GM23338 (cell line): ENCODE data around the gene KLHL40. TPM values are rescaled to one million over a fixed set of nuclear protein-coding genes. Genes with fewer than 3 reads are reported as not detected.

Experiments
- ATAC-seq: fragments of 200-7000 bp; cut with Tn5 transposase; 3 replicates; pipeline ENCODE4 v1.9.1; 2020
- DNase-seq: peaks from one replicate; pipeline ENCODE4 v3.0.0-alpha.2; 2015; ENCODE audit warnings: low spot score
- H2AFZ ChIP-seq: fragments of 200-600 bp; sonication (generic); 2 replicates; pipeline ENCODE4 v1.8.0; 2016; ENCODE audit warnings: antibody characterized with exemption, mild to moderate bottlenecking, moderate library complexity
- H3F3A ChIP-seq: fragments of 200-600 bp; sonication (generic); replicated peaks from 2 replicates; pipeline ENCODE4 v1.8.0; 2017; ENCODE audit warnings: antibody characterized with exemption, mixed run types, low read depth
- H3K27ac ChIP-seq: fragments of 200-600 bp; sonication (generic); 2 replicates; pipeline ENCODE4 v1.6.1; 2016; ENCODE audit warnings: low read depth
- H3K27me3 ChIP-seq: fragments of 200-600 bp; sonication (generic); 2 replicates; pipeline ENCODE4 v1.8.0; 2016; ENCODE audit warnings: mild to moderate bottlenecking, mixed run types, moderate library complexity; ENCODE audit not compliant: insufficient read depth
- H3K36me3 ChIP-seq: fragments of 200-600 bp; sonication (generic); 2 replicates; pipeline ENCODE4 v1.8.0; 2016; ENCODE audit warnings: mild to moderate bottlenecking; ENCODE audit not compliant: insufficient read depth
- H3K4me1 ChIP-seq: fragments of 200-600 bp; sonication (generic); 2 replicates; pipeline ENCODE4 v1.8.0; 2016; ENCODE audit warnings: mild to moderate bottlenecking, moderate library complexity; ENCODE audit not compliant: insufficient read depth
- H3K4me2 ChIP-seq: fragments of 200-600 bp; sonication (generic); 2 replicates; pipeline ENCODE4 v1.7.1; 2017; ENCODE audit warnings: mixed run types
- H3K4me3 ChIP-seq: fragments of 200-600 bp; sonication (generic); 2 replicates; pipeline ENCODE4 v1.6.1; 2016; ENCODE audit warnings: mixed run types
- H3K79me2 ChIP-seq: fragments of 200-600 bp; sonication (generic); replicated peaks from 2 replicates; pipeline ENCODE4 v1.8.0; 2017; ENCODE audit warnings: mild to moderate bottlenecking; ENCODE audit not compliant: insufficient read depth
- H3K9me2 ChIP-seq: fragments of 200-600 bp; sonication (generic); 2 replicates; pipeline ENCODE4 v1.8.0; 2017; ENCODE audit not compliant: insufficient read depth
- H4K20me1 ChIP-seq: fragments of 200-600 bp; sonication (generic); replicated peaks from 2 replicates; pipeline ENCODE4 v1.8.0; 2017; ENCODE audit warnings: mild to moderate bottlenecking; ENCODE audit not compliant: insufficient read depth
- H3K27ac Mint-ChIP-seq: 2 replicates; pipeline ENCODE4 v1.8.0; 2020; ENCODE audit warnings: inconsistent platforms, mild to moderate bottlenecking, moderate library complexity, mixed read lengths
- H3K27me3 Mint-ChIP-seq: 3 replicates; pipeline ENCODE4 v1.8.0; 2022; ENCODE audit warnings: low read depth, mild to moderate bottlenecking, moderate library complexity, mixed read lengths, inconsistent platforms; ENCODE audit not compliant: insufficient read depth, poor library complexity
- H3K36me3 Mint-ChIP-seq: 3 replicates; pipeline ENCODE4 v1.8.0; 2021; ENCODE audit warnings: low read depth, mild to moderate bottlenecking, inconsistent platforms, moderate library complexity, mixed read lengths
- H3K4me1 Mint-ChIP-seq: 3 replicates; pipeline ENCODE4 v1.8.0; 2020; ENCODE audit warnings: mild to moderate bottlenecking, inconsistent platforms, mixed read lengths
- H3K4me3 Mint-ChIP-seq: 3 replicates; pipeline ENCODE4 v1.8.0; 2021; ENCODE audit warnings: moderate library complexity, mild to moderate bottlenecking, inconsistent platforms, mixed read lengths
- H3K9me3 Mint-ChIP-seq: 3 replicates; pipeline ENCODE4 v1.8.0; 2020; ENCODE audit warnings: moderate library complexity, mild to moderate bottlenecking, inconsistent platforms, mixed read lengths
- CREB1 ChIP-seq: fragments of 250-450 bp; sonication (Bioruptor Pico); IDR thresholded peaks from 2 replicates; pipeline ENCODE4 v1.5.0; 2020; ENCODE audit warnings: low read depth, mild to moderate bottlenecking, moderate library complexity
- CTCF ChIP-seq, 2 experiments: fragments of 200-600 bp in 1 of 2; sonication (generic) in 1 of 2; conservative IDR thresholded peaks; 2 replicates each; pipeline versions ENCODE4 v1.5.1 to v1.6.1; 2016 to 2017; ENCODE audit warnings: antibody characterized with exemption in 2 of 2, low read depth in 2 of 2, mild to moderate bottlenecking in 2 of 2, moderate library complexity in 1 of 2
- EZH2 ChIP-seq: fragments of 200-600 bp; sonication (generic); IDR thresholded peaks from one replicate; pipeline ENCODE4 v1.8.0; 2017; ENCODE audit warnings: antibody characterized with exemption, mild to moderate bottlenecking, low read depth; ENCODE audit not compliant: unreplicated experiment
- EZH2phosphoT487 ChIP-seq: fragments of 200-600 bp; sonication (generic); IDR thresholded peaks from one replicate; pipeline ENCODE4 v1.8.1; 2018; ENCODE audit warnings: antibody characterized with exemption; ENCODE audit not compliant: unreplicated experiment
- NANOG ChIP-seq: IDR thresholded peaks from 2 replicates; pipeline ENCODE4 v1.6.1; 2016; ENCODE audit warnings: antibody characterized with exemption, borderline replicate concordance
- POLR2AphosphoS5 ChIP-seq: IDR thresholded peaks from 2 replicates; pipeline ENCODE4 v1.6.1; 2016; ENCODE audit warnings: antibody characterized with exemption, low read depth
- REST ChIP-seq: IDR thresholded peaks from one replicate; pipeline ENCODE4 v1.6.1; 2018; ENCODE audit warnings: antibody characterized with exemption; ENCODE audit not compliant: unreplicated experiment
- STAT1 ChIP-seq: IDR thresholded peaks from one replicate; pipeline ENCODE4 v1.6.1; 2016; ENCODE audit warnings: antibody characterized with exemption; ENCODE audit not compliant: unreplicated experiment
- ZNF114 ChIP-seq: fragments of 250-450 bp; sonication (Bioruptor Pico); IDR thresholded peaks from 2 replicates; pipeline ENCODE4 v1.5.0; 2020; ENCODE audit warnings: mild to moderate bottlenecking, moderate library complexity
- ZNF331 ChIP-seq: fragments of 250-450 bp; sonication (Bioruptor Pico); IDR thresholded peaks from 2 replicates; pipeline ENCODE4 v1.5.0; 2020; ENCODE audit warnings: low read depth, mild to moderate bottlenecking, moderate library complexity
- polyA plus RNA-seq: library from polyadenylated mRNA; unstranded; fragments of >200 nt; fragmentation: Nextera tagmentation; extraction: Ambion mirVana; gene quantifications from 2 replicates; pipeline ENCODE4 v1.2.1, GENCODE V29; 2016
- total RNA-seq: library from RNA; depleted of rRNA; stranded (reverse); fragments of >200 nt; shearing (Covaris generic); gene quantifications from 2 replicates; pipeline ENCODE4 v1.2.3, GENCODE V29; 2014
- TF ChIP-seq, protein P1 (sequence below): IDR thresholded peaks from 2 replicates; pipeline ENCODE4 v1.6.1; 2016; ENCODE audit warnings: antibody characterized with exemption

The KLHL40 gene
- total and polyA plus RNA-seq, 2 experiments from 2014 or later = not detected

DNA sequence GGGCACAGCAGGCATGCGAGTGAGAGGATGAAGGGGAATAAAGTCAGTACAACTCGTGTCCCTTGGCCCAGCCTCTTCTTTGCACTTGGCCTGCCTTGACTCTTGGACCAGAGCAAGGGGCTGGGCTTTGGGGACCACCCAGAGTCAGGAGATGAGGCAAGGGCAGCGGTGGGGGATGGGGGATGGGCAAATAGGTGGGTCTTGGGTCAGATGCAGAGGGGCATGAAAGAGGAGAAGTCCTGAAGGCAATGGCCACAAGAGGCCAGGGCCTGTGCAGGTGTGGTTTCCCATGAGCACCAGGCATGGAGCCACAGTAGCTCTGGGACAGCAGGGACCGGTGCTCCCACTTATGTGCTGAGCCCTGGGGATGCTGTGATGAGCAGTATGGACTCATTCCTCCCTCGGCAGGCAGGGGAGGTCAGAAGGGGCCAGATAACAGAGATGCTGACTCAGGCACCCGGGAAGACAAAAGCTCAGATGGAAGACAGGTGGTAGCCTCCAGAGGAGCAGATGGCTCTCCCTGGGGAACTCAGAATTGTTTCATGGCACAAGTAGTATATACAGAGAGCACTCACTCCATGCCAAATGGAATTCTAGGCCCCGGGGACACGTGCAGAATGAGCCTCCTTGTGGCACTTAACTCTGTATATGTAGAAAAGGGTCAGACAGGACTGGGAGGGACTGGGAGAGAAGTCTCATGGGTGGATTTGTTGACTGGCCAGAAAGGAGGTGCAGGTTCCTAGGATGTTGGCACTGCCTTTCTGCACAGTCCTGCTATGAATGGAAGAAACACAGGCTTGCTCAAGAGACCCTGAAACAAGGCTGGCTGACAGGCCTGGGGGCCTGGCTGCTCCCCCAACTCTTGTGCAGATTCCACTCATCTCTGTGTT, 17.6 kb upstream of the KLHL40 start:
- H3K27ac Mint-ChIP-seq = peak overlapping the region; percentile 53; the same call in 1 of the 2 replicates
- Histone ChIP-seq H3K4me2 (no peak overlapping the region), H3K27ac (no peak overlapping the region), H3K36me3 (no peaks in the 10 kb centered on the region), H4K20me1 (no peaks in the 10 kb centered on the region), H3K9me2 (0 out of 2 replicates have a peak, but pooled peaks cover 8% of the 10 kb centered on the region), H3K27me3 (no peaks in the 10 kb centered on the region), H3K79me2 (no peaks in the 10 kb centered on the region), H3K4me3 (no peak overlapping the region), H3K4me1 (no peaks in the 10 kb centered on the region), H2AFZ (no peak overlapping the region), H3F3A (no peaks in the 10 kb centered on the region)
- no peaks in the 10 kb centered on the region for H3K27me3 Mint-ChIP-seq
- no peaks in the 10 kb centered on the region for H3K36me3 Mint-ChIP-seq
- ATAC-seq (no peak), DNase-seq (no peak)
- no peak overlapping the region for H3K4me3 Mint-ChIP-seq
- TF ChIP-seq POLR2AphosphoS5 = no peak
- no peak for TF ChIP-seq ZNF114
- no peak for TF ChIP-seq CTCF (conservative IDR thresholded peaks at IDR 0.05; ENCODE audit: low read depth in 2 of 2)
- no peak for TF ChIP-seq CREB1 (CRISPR knock-in tag)
- TF ChIP-seq EZH2phosphoT487 = no peak
- TF ChIP-seq EZH2 = no peak
- TF ChIP-seq, protein P1, sequence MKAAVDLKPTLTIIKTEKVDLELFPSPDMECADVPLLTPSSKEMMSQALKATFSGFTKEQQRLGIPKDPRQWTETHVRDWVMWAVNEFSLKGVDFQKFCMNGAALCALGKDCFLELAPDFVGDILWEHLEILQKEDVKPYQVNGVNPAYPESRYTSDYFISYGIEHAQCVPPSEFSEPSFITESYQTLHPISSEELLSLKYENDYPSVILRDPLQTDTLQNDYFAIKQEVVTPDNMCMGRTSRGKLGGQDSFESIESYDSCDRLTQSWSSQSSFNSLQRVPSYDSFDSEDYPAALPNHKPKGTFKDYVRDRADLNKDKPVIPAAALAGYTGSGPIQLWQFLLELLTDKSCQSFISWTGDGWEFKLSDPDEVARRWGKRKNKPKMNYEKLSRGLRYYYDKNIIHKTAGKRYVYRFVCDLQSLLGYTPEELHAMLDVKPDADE = no peak
- TF ChIP-seq ZNF331 (CRISPR knock-in tag) = no peak
- TF ChIP-seq STAT1 = no peak
- no peak for TF ChIP-seq NANOG
- TF ChIP-seq REST = no peak
- H3K9me3 Mint-ChIP-seq = 0 out of 3 replicates have a peak, but pooled peaks cover 6% of the 10 kb centered on the region
- peaks cover 9% of the 10 kb centered on the region; the same call in 2 of the 3 replicates for H3K4me1 Mint-ChIP-seq
